Hepatocyte (in vitro differentiated cells): ENCODE results near the gene SUCNR1. TPM values are rescaled to one million over a fixed set of nuclear protein-coding genes. Genes with fewer than 3 reads are reported as not detected.
"Not testable (repeated sequence)": the region's sequence is repeated elsewhere in the genome, so short reads cannot be mapped to it uniquely, and the experiment has no call there.

Source experiments
- DNase-seq: peaks from one replicate; pipeline ENCODE4 v3.0.0-alpha.2; 2016; ENCODE audit warnings: low spot score
- H2AFZ ChIP-seq: fragments of 200-600 bp; sonication (generic); 2 replicates; pipeline ENCODE4 v1.6.0; 2016; ENCODE audit warnings: antibody characterized with exemption, mild to moderate bottlenecking
- H3K27ac ChIP-seq: fragments of 200-600 bp; sonication (generic); 2 replicates; pipeline ENCODE4 v1.5.1; 2016; ENCODE audit warnings: mild to moderate bottlenecking
- H3K27me3 ChIP-seq: fragments of 200-600 bp; sonication (generic); 2 replicates; pipeline ENCODE4 v1.6.1; 2016
- H3K36me3 ChIP-seq: fragments of 200-600 bp; sonication (generic); replicated peaks from 2 replicates; pipeline ENCODE4 v1.5.1; 2016; ENCODE audit warnings: low read depth; ENCODE audit not compliant: insufficient read depth
- H3K4me1 ChIP-seq: fragments of 200-600 bp; sonication (generic); 2 replicates; pipeline ENCODE4 v1.5.1; 2016; ENCODE audit warnings: mild to moderate bottlenecking, moderate library complexity; ENCODE audit not compliant: insufficient read depth
- H3K4me2 ChIP-seq: fragments of 200-600 bp; sonication (generic); 2 replicates; pipeline ENCODE4 v1.6.0; 2016
- H3K4me3 ChIP-seq: fragments of 200-600 bp; sonication (generic); 2 replicates; pipeline ENCODE4 v1.5.1; 2016; ENCODE audit warnings: mild to moderate bottlenecking
- H3K79me2 ChIP-seq: fragments of 200-600 bp; sonication (generic); 2 replicates; pipeline ENCODE4 v1.6.0; 2017; ENCODE audit warnings: mild to moderate bottlenecking
- H3K9me2 ChIP-seq: fragments of 200-600 bp; sonication (generic); replicated peaks from 2 replicates; pipeline ENCODE4 v1.6.0; 2017; ENCODE audit warnings: mild to moderate bottlenecking; ENCODE audit not compliant: insufficient read depth
- H3K9me3 ChIP-seq: fragments of 200-600 bp; sonication (generic); 2 replicates; pipeline ENCODE4 v1.5.1; 2016; ENCODE audit warnings: low read depth, mild to moderate bottlenecking
- H4K20me1 ChIP-seq: fragments of 200-600 bp; sonication (generic); 2 replicates; pipeline ENCODE4 v1.6.0; 2016; ENCODE audit warnings: mild to moderate bottlenecking; ENCODE audit not compliant: insufficient read depth, poor library complexity, severe bottlenecking
- EZH2 ChIP-seq: fragments of 200-600 bp; sonication (generic); IDR thresholded peaks from 2 replicates; pipeline ENCODE4 v1.6.1; 2016; ENCODE audit warnings: antibody characterized with exemption, mild to moderate bottlenecking, borderline replicate concordance
- EZH2phosphoT487 ChIP-seq: fragments of 200-600 bp; sonication (generic); IDR thresholded peaks from one replicate; pipeline ENCODE4 v1.6.1; 2018; ENCODE audit warnings: antibody characterized with exemption, mild to moderate bottlenecking, low read depth, moderate library complexity; ENCODE audit not compliant: unreplicated experiment, severe bottlenecking
- WGBS: methylation state at CpG from one replicate; pipeline ENCODE4 v1.1.6; 2016; ENCODE audit warnings: low lambda C conversion rate; ENCODE audit errors: missing lambda C conversion rate; 5-methylcytosine and 5-hydroxymethylcytosine counted together
- polyA plus RNA-seq: library from polyadenylated mRNA; unstranded; fragments of >200 nt; fragmentation: Nextera tagmentation; extraction: Ambion mirVana; gene quantifications from 2 replicates; pipeline ENCODE4 v1.2.1, GENCODE V29; 2016
- total RNA-seq: library from RNA; depleted of rRNA; stranded (reverse); fragments of >200 nt; gene quantifications from 2 replicates; pipeline ENCODE4 v1.2.3, GENCODE V29; 2014
- TF ChIP-seq, protein P1 (sequence below): fragments of 200-600 bp; sonication (generic); IDR thresholded peaks from 2 replicates; pipeline ENCODE4 v1.5.1; 2016; ENCODE audit warnings: antibody characterized with exemption, mild to moderate bottlenecking; ENCODE audit not compliant: poor library complexity

The SUCNR1 gene
- total and polyA plus RNA-seq, 2 experiments from 2014 or later: 0.40 to 0.80 TPM

- H2AFZ ChIP-seq: no peak overlapping the region
- H3K27ac ChIP-seq: no peak overlapping the region
- no peak for DNase-seq
- no peaks in the 10 kb centered on the region for H3K9me2 ChIP-seq
- H3K4me3 ChIP-seq: no peak overlapping the region
- H4K20me1 ChIP-seq: no peaks in the 10 kb centered on the region
- TF ChIP-seq, protein P1, sequence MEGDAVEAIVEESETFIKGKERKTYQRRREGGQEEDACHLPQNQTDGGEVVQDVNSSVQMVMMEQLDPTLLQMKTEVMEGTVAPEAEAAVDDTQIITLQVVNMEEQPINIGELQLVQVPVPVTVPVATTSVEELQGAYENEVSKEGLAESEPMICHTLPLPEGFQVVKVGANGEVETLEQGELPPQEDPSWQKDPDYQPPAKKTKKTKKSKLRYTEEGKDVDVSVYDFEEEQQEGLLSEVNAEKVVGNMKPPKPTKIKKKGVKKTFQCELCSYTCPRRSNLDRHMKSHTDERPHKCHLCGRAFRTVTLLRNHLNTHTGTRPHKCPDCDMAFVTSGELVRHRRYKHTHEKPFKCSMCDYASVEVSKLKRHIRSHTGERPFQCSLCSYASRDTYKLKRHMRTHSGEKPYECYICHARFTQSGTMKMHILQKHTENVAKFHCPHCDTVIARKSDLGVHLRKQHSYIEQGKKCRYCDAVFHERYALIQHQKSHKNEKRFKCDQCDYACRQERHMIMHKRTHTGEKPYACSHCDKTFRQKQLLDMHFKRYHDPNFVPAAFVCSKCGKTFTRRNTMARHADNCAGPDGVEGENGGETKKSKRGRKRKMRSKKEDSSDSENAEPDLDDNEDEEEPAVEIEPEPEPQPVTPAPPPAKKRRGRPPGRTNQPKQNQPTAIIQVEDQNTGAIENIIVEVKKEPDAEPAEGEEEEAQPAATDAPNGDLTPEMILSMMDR: no peak
- TF ChIP-seq EZH2phosphoT487: no peak
- TF ChIP-seq EZH2: no peak
- H3K9me3 ChIP-seq: no peaks in the 10 kb centered on the region
- WGBS: 32% methylated on average over 2 of the region's 2 CpGs
- H3K27me3 ChIP-seq: no peaks in the 10 kb centered on the region
- H3K4me2 ChIP-seq: no peak overlapping the region
- H3K36me3 ChIP-seq: no peaks in the 10 kb centered on the region
- no peaks in the 10 kb centered on the region for H3K4me1 ChIP-seq
- no peaks in the 10 kb centered on the region for H3K79me2 ChIP-seq
Measured at GRCh38 chr3:151925876-151926275, 52.4 kb downstream of the SUCNR1 start.

DNA sequence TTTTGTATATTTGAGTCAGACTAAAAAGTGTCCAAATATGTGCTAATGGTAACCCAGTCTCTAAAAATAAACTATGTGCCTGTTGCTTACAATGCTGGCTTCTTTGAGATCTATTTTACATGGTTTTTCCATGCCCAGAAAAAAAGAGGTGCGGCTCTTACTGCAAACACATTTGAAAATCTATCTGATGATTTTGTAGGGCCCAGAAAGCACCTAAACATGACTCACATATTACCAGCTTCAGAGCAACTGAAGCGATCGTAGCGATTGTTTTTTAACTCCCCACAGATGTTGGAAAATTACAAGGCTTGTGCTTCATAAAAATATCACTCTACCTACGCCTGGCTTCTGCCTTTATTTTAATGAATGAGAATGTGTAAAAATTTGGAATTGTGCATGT is 53.5 kb downstream of the SUCNR1 start:
- H2AFZ ChIP-seq: no peak overlapping the region
- H3K9me3 ChIP-seq: no peaks in the 10 kb centered on the region
- H3K4me1 ChIP-seq: no peaks in the 10 kb centered on the region
- no peaks in the 10 kb centered on the region for H3K79me2 ChIP-seq
- H3K27me3 ChIP-seq: no peaks in the 10 kb centered on the region
- no peak for TF ChIP-seq EZH2phosphoT487
- TF ChIP-seq EZH2: no peak
- TF ChIP-seq, protein P1: no peak
- H4K20me1 ChIP-seq: no peaks in the 10 kb centered on the region
- H3K4me3 ChIP-seq: no peak overlapping the region
- H3K4me2 ChIP-seq: no peak overlapping the region
- no peaks in the 10 kb centered on the region for H3K36me3 ChIP-seq
- DNase-seq: no peak
- H3K27ac ChIP-seq: no peak overlapping the region
- WGBS: 73% methylated on average over 5 of the region's 5 CpGs
- H3K9me2 ChIP-seq: no peaks in the 10 kb centered on the region

GRCh38 chr3:151927915-151928525 is 54.6 kb downstream of the SUCNR1 start:
- H3K36me3 ChIP-seq, H4K20me1 ChIP-seq, H2AFZ ChIP-seq, H3K79me2 ChIP-seq, H3K9me3 ChIP-seq, H3K4me1 ChIP-seq, H3K27ac ChIP-seq, H3K4me3 ChIP-seq, DNase-seq, H3K4me2 ChIP-seq, H3K27me3 ChIP-seq, H3K9me2 ChIP-seq: not testable (repeated sequence)
- 97% methylated on average over 19 of the region's 49 CpGs for WGBS

GRCh38 chr3:151931171-151931570 is 57.7 kb downstream of the SUCNR1 start:
- H4K20me1 ChIP-seq: no peaks in the 10 kb centered on the region
- no peaks in the 10 kb centered on the region for H3K36me3 ChIP-seq
- no peaks in the 10 kb centered on the region for H3K79me2 ChIP-seq
- no peak overlapping the region for H3K27ac ChIP-seq
- no peak overlapping the region for H3K4me3 ChIP-seq
- no peaks in the 10 kb centered on the region for H3K9me3 ChIP-seq
- no peak for DNase-seq
- H2AFZ ChIP-seq: no peak overlapping the region
- H3K4me2 ChIP-seq: no peak overlapping the region
- no peaks in the 10 kb centered on the region for H3K27me3 ChIP-seq
- 94% methylated on average over 1 of the region's 1 CpG for WGBS
- no peaks in the 10 kb centered on the region for H3K4me1 ChIP-seq
- H3K9me2 ChIP-seq: no peaks in the 10 kb centered on the region
- TF ChIP-seq EZH2: no peak
- TF ChIP-seq, protein P1: no peak
- TF ChIP-seq EZH2phosphoT487: no peak
